Measurements from ENCODE around the gene SLCO1B3.

Gene SLCO1B3

GRCh38 chr12:20885116-20885515 lies 74.6 kb downstream of the SLCO1B3 start:
- DNase-seq: no peak

DNA sequence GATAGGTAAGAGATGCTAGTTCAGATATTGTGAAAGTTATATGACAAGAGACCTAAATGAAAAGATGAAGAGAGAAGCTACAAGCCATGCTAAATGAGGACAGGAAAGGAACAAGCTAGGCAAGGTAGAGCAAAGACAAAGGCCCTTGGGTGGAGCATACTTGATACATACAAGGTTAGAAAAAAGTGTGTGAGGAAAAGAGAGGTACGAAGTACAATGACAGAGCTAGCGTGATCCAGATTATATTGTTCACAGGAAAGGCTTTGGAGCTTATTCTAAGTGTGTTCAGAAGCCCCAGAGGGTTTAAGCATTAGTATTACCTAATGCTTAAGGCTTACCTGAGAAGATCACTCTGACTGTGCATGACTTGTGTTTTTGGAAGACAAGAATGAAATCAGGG lies 75.0 kb downstream of the SLCO1B3 start:
- DNase-seq: no peak

GRCh38 chr12:20917269-20917668 lies 106.8 kb downstream of the SLCO1B3 start:
- DNase-seq: no peak

- DNase-seq: no peak
These were observed 107.3 kb downstream of the SLCO1B3 start for GRCh38 chr12:20917819-20918218.

DNA sequence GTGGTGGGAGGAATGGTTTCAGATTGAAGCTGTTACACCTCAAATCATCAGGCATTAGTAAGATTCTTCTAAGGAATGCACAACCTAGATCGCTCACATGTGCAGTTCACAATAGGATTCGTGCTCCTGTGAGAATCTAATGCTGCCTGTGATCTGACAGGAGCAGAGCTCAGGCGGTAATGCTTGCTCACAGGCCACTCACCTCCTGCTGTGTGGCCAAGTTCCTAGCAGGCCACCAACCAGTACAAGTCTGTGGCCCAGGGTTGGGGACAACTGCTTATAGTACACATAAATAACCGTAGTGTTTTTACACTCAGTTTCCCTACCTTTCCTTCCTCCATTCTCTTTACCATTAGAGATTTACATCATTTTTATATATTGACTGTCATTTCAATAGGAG lies 121.4 kb downstream of the SLCO1B3 start:
- DNase-seq: no peak

GRCh38 chr12:20946732-20947131 lies 136.2 kb downstream of the SLCO1B3 start:
- peak; percentile 38 for DNase-seq

- peak; percentile 42 for DNase-seq
These were observed 139.7 kb downstream of the SLCO1B3 start for GRCh38 chr12:20950248-20950647.

DNA sequence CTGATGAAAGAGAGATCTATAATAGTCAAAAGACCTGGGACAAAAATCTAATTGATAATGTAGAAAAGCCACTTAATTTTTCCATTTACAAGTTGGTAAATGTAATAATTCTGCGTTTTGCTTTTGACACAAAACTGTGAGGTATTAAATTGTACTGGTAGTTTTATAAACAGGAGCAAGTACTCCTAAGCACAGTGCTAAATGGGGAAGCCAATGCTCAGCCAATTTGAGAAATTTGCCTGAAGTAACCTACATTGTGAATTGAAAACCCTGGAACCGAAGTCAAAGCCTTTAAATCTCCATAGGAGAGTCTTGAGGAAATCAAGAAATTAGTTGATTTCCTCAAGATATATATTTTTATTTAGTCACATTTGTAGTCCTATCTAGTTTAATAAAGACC lies 152.8 kb downstream of the SLCO1B3 start:
- no peak for DNase-seq

GRCh38 chr12:20963762-20964161 lies 153.3 kb downstream of the SLCO1B3 start:
- DNase-seq: no peak

All from activated CD4-positive, alpha-beta T cell treated with anti-CD3 and anti-CD28 coated beads, Interleukin-2, Interleukin-6, amounts not matched to agents 100 ng/mL and 50 ng/mL, durations not matched to agents 16 hours and 8 hours (primary cell).